GM11168 (cell line): ENCODE data around the gene TMEM178B.
"Not testable (repeated sequence)": the region's sequence is repeated elsewhere in the genome, so short reads cannot be mapped to it uniquely, and the experiment has no call there.

Experiments
- in situ Hi-C: fragments of 300-500 bp; cut with MboI; formaldehyde crosslinking; loops from one replicate; pipeline ENCODE4 v1.12.0; 2022; ENCODE audit warnings: low sequenced_read_pairs; ENCODE audit not compliant: unreplicated experiment

The TMEM178B gene

DNA sequence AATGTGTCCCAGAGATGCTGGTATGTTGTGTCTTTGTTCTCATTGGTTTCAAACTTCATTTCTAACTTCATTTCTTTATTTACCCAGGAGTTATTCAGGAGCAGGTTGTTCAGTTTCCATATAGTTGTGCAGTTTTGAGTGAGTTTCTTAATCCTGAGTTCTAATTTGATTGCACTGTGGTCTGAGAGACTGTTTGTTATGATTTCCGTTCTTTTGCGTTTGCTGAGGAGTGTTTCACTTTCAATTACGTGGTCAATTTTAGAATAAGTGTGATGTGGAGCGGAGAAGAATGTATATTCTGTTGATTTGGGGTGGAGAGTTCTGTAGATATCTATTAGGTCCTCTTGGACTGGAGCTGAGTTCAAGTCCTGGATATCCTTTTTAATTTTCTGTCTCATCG is 103.3 kb downstream of the TMEM178B start:
- in situ Hi-C loops: not testable (repeated sequence)

GRCh38 chr7:141178486-141179135 is 104.7 kb downstream of the TMEM178B start:
- in situ Hi-C loops: no loop called here

DNA sequence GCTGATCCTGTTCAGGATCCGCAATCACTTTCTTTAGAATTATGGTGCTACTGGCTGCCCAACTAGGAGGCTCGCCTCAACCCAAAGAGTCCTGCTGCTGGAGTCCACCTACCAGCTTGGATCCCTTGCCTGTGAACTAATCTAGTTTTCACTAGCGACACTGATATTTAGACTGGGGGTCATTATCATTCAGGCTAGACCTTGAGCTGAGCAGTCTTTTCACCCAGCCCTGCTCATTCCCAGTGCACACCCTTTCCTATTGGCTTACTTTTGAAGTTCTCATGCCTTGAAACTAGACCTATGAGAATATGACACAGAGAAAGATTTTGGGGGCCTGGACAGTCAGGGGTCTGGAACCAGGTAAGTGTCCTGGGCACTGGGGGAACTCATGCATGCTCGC is 107.9 kb downstream of the TMEM178B start:
- in situ Hi-C loops: loop anchor here (5.0 kb wide), 1 partner anchor 85 kb away; no protein-coding TSS in a partner anchor

GRCh38 chr7:141184532-141185190 is 110.8 kb downstream of the TMEM178B start:
- in situ Hi-C loops: loop anchor here (5.0 kb wide), 1 partner anchor 87 kb away; no protein-coding TSS in a partner anchor

DNA sequence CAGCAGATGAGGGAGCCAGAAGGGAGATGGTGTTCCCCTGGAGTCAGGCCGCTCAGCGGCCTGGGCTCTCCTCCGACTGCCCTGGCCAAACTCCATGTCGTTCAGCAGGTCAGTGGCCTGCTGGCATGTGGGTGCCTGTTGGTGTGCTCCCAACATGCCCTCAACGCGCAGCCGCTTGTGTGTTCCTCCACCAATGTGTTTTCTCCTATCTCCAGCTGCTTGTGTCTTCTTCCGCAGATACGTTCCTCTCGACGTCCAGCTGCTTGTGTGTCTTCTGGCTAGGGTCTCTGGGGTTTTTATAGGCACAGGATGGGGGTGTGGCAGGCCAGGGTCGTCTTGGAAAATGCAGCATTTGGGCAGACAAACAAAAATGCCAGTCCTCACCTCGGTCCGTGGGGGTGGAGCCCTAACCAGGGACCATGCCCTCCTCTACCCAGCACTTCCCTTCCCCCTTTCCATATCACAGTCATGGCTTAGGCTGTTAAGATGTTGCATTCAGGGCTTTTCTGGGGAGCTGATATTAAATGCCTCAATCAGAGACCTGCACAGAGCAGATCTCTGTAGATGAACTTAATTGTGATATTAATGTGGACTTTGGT is 111.6 kb downstream of the TMEM178B start:
- in situ Hi-C loops: no loop called here

GRCh38 chr7:141189231-141189630 is 115.4 kb downstream of the TMEM178B start:
- in situ Hi-C loops: no loop called here

GRCh38 chr7:141190495-141190894 is 116.6 kb downstream of the TMEM178B start:
- in situ Hi-C loops: no loop called here

- in situ Hi-C loops: no loop called here
Observed at GRCh38 chr7:141191277-141191676, 117.4 kb downstream of the TMEM178B start.

DNA sequence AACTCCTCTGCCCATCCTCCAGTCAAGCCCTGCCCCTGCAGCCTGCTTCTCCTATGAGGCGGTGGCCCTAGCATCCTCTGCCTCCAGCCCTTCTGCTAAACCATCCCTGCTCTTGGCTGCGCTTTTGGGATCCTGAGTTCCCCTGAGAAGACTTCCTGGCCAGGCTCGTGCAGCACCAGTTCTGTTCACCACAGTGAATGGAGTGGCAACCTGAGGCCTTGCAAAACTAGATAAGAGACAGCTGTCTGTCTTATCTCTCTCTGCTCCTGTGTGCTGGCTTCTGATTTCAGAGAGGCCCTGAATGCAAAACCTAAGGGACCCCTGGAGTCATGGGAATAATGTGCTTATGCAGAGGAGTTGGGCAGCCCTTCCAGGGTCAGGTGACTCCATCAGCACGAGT is 119.2 kb downstream of the TMEM178B start:
- in situ Hi-C loops: no loop called here

- in situ Hi-C loops: not testable (repeated sequence)
Observed at GRCh38 chr7:141195722-141196121, 121.9 kb downstream of the TMEM178B start.

- in situ Hi-C loops: no loop called here
Observed at GRCh38 chr7:141198194-141198958, 124.5 kb downstream of the TMEM178B start.

DNA sequence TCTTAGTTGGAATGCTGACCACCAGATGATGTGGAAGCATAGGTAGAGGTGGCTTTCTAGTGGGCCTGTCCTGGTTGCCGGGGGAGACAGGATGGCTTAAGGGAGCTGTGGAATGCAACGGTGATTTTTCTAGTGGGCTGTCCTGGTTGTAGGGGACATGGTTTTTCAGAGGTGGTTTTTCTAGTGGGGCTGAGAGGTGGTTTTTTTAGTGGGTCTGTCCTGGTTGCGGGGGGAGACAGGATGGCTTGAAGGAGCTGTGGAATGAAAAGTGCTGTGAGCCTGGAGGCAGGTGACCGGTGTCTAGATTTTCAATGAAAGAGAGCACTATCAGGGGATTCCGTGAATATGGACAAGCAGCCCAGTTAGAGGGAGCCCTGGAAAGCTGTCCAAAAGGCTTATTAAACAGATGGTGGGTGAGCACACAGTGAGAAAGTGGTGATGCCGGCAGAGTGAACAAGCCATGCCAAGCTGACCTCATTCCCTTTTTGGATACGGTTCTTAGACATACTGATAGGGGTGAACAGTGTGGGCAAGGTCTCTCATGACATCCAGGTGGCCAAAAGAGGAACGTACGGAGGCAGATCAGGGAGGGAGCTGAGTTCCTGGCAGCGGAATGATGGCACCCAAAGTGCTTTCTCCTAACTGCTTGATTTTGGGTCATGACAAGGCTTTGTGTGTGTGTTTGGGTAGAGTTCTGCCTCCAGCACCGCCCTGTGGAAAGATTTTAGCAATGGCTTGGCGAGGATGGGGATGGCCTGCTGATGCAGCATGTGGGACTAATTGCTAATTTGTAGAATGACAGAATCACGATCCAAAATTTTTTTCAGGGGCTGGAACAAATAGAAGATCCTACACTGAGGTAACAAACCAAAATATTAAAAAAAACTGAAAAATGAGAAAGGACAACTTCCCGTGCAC is 126.6 kb downstream of the TMEM178B start:
- in situ Hi-C loops: no loop called here

GRCh38 chr7:141201145-141201885 is 127.5 kb downstream of the TMEM178B start:
- in situ Hi-C loops: no loop called here

- in situ Hi-C loops: no loop called here
Observed at GRCh38 chr7:141202535-141202934, 128.7 kb downstream of the TMEM178B start.

DNA sequence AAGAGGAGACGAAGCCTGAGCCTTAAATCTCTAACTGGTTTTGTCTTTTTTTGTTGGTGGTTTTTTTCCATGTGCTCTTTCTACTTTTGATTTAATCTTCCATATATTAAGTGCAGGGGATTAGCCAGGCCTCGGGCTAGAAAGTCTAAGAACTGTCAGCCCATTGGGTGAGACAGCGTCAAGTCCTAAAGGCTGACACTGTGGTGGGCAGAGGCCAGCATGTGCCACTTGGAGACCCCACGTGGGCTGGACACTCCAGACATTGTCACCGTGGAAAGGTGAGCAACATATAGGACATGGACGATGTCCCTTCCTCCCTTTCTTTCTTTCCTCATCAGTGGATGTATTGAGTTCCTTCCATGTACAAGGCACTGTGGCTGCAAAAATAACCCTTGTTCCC is 129.3 kb downstream of the TMEM178B start:
- in situ Hi-C loops: no loop called here

GRCh38 chr7:141203586-141203985 is 129.7 kb downstream of the TMEM178B start:
- in situ Hi-C loops: no loop called here

GRCh38 chr7:141207661-141208060 is 133.8 kb downstream of the TMEM178B start:
- in situ Hi-C loops: no loop called here

DNA sequence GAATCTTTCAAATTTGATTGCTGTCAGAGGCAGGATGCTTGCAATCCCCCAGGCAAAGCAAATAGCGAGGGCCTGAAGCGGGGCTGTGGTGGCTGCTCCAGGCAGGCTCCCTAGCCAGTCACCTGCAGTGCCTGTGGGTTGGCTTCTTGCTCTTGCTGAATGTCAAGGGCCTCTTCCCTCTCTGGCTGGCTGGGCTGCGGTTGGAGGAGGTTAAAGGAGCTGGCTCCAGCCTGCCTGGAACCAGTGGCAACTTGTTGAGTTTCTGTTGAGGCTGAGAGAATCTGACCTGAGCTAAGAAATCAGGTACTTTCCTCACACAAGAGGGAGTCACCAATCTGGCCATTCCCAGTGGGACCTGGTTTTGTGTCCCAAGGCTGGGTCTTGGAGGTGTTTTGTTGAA is 134.7 kb downstream of the TMEM178B start:
- in situ Hi-C loops: no loop called here

- in situ Hi-C loops: no loop called here
Observed at GRCh38 chr7:141209454-141209853, 135.6 kb downstream of the TMEM178B start.
